Lower leg skin (tissue), 3 donors: ENCODE measurements around the gene FGF6.

Source experiments
- CTCF ChIP-seq, 3 donors: fragments of 450-650 bp; IDR thresholded peaks; one replicate each; pipeline ENCODE4 v1.5.1; 2016; ENCODE audit warnings: antibody characterized with exemption in 3 of 3, mild to moderate bottlenecking in 3 of 3, moderate library complexity in 2 of 3
- POLR2A ChIP-seq, 2 donors: fragments of 450-650 bp; IDR thresholded peaks; one replicate each; pipeline ENCODE4 v1.6.1; 2016 to 2017; ENCODE audit warnings: antibody characterized with exemption in 2 of 2, mild to moderate bottlenecking in 1 of 2, moderate library complexity in 1 of 2

- TF ChIP-seq CTCF (IDR thresholded peaks at IDR 0.05) (no peak), POLR2A (IDR thresholded peaks at IDR 0.05) (no peak)
These were observed 43.9 kb upstream of the FGF6 start for GRCh38 chr12:4489556-4489955.
